GM10248 (cell line): ENCODE measurements around the gene C6orf118.

Experiments used
- CTCF ChIA-PET: fragments of 300-600 bp; sonication (Branson Sonifier 250); formaldehyde crosslinking; extraction: SDS; loops from one replicate; lab custom pipeline; 2021; ENCODE audit warnings: antibody characterized with exemption; lab: Yijun Ruan, JAX
- POLR2A ChIA-PET: fragments of 350-650 bp; sonication (Branson Sonifier 250); formaldehyde crosslinking; extraction: SDS; loops from one replicate; lab custom pipeline; 2020; ENCODE audit warnings: antibody characterized with exemption; lab: Yijun Ruan, JAX
- DNase-seq: peaks from one replicate; pipeline ENCODE4 v3.0.0; 2012; ENCODE audit errors: extremely low spot score
- TF ChIP-seq, protein P1 (sequence below): IDR thresholded peaks from 2 replicates; pipeline ENCODE4 v1.5.1; 2012; ENCODE audit warnings: mild to moderate bottlenecking, low read depth; ENCODE audit errors: extremely low read depth, missing control alignments, control extremely low read depth

C6orf118 gene

DNA sequence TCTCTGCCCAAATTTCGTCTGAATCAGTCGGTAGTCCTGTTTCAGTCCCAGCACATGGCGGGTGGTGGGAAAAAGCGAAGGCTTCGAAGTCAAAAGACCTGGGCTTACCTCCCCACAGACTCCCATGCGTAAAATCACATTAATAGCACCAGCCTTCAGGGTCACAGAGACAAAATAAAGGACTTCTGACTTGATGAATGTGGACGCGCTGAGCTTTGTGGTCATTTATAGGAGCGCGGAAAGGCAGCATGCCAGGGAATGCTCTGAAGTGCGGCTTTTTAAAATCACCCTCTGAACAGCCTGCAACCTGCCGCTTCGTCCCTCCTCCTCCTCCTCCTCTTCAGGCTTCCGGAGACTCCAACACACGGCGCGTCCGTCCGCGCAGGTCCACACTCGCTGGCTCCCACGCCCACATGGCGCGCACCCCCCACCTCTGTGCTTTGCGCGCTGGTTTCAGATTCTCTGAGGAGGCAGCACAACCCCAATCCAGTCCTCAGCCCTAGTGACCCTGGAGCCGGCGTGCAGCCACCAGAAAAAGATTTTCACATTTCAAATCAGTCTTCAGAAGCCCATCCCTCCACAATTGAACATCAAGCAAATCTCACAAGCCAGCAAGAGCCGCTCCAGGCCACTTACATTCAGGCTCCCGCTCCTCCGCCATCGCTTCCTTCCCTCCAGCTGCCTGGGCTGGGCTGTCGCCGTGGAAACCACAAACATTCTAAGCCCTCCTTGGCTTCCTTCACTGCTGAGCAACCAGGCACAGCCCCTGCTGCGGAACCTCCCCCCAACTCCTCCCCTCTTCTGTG lies at the start of gene C6orf118:
Gene C6orf118 (minus strand): TSS at position 680 of the 806 bp plus-strand sequence. CDS start 19 bp downstream, at position 661.
- ChIA-PET POLR2A (no interaction called here), CTCF (no interaction called here)
- TF ChIP-seq, protein P1, sequence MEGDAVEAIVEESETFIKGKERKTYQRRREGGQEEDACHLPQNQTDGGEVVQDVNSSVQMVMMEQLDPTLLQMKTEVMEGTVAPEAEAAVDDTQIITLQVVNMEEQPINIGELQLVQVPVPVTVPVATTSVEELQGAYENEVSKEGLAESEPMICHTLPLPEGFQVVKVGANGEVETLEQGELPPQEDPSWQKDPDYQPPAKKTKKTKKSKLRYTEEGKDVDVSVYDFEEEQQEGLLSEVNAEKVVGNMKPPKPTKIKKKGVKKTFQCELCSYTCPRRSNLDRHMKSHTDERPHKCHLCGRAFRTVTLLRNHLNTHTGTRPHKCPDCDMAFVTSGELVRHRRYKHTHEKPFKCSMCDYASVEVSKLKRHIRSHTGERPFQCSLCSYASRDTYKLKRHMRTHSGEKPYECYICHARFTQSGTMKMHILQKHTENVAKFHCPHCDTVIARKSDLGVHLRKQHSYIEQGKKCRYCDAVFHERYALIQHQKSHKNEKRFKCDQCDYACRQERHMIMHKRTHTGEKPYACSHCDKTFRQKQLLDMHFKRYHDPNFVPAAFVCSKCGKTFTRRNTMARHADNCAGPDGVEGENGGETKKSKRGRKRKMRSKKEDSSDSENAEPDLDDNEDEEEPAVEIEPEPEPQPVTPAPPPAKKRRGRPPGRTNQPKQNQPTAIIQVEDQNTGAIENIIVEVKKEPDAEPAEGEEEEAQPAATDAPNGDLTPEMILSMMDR, result no peak
- no peak for DNase-seq

DNA sequence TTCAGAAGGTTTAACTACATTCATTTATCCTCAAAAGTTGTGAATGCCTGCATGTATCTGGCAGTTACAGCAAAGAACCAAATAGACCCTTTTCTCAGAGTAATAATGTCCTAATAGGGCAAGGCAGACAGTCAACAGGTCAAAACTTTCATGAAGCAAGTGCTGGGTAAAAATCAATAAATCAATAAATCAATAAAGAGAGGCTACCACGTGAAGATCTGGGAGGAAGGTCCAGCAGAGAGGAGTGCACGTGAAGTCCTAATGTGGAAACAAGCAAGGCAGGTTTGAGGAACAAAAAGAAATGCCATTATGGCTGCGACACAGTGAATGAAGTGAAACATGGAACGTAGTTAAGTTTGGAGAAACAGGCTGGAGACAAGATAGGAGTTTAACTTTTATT lies 36.3 kb upstream of the C6orf118 start:
- CTCF ChIA-PET, result no interaction called here
- POLR2A ChIA-PET, result no interaction called here
- DNase-seq, result no peak
- TF ChIP-seq, protein P1, result no peak

DNA sequence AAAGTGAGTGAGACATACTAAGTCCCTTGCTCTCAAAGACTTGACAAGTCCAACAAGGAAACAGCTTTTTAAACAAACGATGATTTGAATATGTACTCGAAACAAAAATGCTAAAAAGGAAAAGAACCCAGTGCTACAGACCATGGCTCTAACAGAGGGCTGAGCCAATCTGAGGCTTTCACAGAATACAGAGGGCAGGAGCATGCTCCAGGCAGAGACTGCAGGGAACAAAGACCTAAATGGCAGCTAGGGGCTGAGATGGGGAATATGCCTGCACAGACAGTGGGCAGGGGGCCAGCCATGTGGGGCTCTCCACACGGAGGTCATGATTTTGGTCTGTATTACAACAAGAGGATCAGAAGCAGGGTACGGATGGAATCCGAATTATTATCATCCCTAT lies 31.1 kb upstream of the C6orf118 start:
- DNase-seq, result no peak
- ChIA-PET CTCF (no interaction called here), POLR2A (no interaction called here)
- TF ChIP-seq, protein P1, result no peak

DNA sequence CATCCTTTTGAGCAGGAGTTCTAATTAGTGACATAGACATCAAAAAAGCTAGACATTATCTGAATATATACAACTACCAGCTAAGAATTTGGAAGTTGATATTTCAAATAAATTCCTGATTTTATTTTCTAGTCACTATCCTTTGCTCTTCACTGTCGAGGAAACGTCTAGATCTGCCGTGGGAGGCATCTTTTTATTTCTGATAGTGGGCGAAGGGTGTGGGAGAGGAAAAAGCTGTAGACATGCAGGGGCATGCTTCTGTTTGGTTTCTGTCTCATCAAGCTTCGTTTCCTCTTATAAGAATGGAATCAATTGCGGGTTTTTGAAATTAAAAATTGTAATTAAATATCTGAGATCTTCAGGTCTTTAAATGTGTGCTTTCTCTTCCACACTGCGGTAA lies 16.2 kb upstream of the C6orf118 start:
- TF ChIP-seq, protein P1, result no peak
- ChIA-PET POLR2A (no interaction called here), CTCF (no interaction called here)
- no peak for DNase-seq

DNA sequence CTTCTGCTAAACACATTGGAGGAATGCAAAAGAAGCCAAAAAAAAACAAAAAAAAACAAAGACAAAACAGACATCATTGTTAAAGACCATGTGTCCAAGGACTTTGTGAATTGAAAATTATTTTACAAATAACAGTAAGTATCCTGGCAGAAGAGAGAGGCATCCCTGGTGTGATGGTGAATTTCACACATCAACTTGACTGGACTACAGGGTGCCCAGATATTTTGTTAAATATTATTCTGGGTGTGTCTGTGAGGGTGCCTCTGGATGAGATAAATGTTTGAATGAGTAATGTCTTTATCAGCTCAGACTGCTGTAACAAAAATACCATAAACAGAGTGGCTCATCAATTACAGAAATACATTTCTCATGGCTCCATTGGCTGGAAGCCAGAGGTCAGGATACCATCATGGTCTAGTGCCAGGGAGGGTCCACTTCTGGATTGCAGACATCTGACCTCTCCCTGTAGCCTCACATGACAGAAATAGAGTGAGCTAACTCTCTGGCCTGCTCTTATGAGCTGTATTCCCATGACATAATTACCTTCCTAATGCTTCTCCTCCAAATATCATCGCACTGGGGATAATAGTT lies 12.2 kb upstream of the C6orf118 start:
- ChIA-PET CTCF (no interaction called here), POLR2A (no interaction called here)
- TF ChIP-seq, protein P1, result no peak
- no peak for DNase-seq

DNA sequence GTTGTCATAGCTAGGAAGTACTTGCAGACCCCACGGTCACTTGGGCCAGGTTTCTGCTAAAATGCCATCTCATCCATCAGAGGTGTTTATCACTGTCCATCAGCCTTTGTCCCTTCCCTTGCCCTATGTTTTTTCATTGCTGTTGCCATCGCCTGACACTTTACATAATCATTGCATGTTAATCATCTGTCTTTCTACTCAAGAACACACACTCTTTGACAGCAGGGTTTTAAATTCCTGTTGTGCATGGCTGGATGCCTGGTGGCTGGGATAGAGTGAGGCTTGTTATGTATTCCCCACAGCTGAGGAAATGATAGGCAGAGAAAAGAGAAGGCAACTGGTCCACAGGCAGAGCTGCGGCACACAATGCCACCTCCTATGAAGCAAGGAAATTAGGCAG lies 11.7 kb upstream of the C6orf118 start:
- CTCF ChIA-PET, result no interaction called here
- POLR2A ChIA-PET, result no interaction called here
- TF ChIP-seq, protein P1, result no peak

More for the DNA sequence above, 11.7 kb upstream of the C6orf118 start:
- no peak for DNase-seq
